CD4-positive, alpha-beta memory T cell (primary cell): ENCODE data around the gene FSIP1. TPM values are rescaled to one million over a fixed set of nuclear protein-coding genes. Genes with fewer than 3 reads are reported as not detected.

Experiments used
- CTCF ChIA-PET: fragments of 350-600 bp; sonication (Branson Sonifier 250); formaldehyde crosslinking; loops from one replicate; lab custom pipeline; 2021; ENCODE audit warnings: inconsistent platforms; ENCODE audit not compliant: partially characterized antibody; lab: Charles Lee
- POLR2A ChIA-PET: fragments of 350-600 bp; sonication (Branson Sonifier 250); formaldehyde crosslinking; loops from one replicate; lab custom pipeline; 2021; ENCODE audit not compliant: partially characterized antibody; lab: Charles Lee
- DNase-seq, 5 donors: peaks; one replicate each; pipeline versions ENCODE4 v3.0.0 to v3.0.0-alpha.2; 2020 to 2022; ENCODE audit warnings: mixed read lengths in 1 of 5
- H3K27ac ChIP-seq: one replicate; pipeline ENCODE4 v1.7.0; 2013; ENCODE audit warnings: low read depth, low read length
- H3K27me3 ChIP-seq: 2 replicates; pipeline ENCODE4 v1.7.0; 2013; ENCODE audit warnings: mild to moderate bottlenecking, low read length, moderate library complexity; ENCODE audit not compliant: insufficient read depth
- H3K36me3 ChIP-seq: 2 replicates; pipeline ENCODE4 v1.7.0; 2013; ENCODE audit warnings: mild to moderate bottlenecking, low read length, moderate library complexity; ENCODE audit not compliant: insufficient read depth
- H3K4me1 ChIP-seq: 2 replicates; pipeline ENCODE4 v1.7.0; 2013; ENCODE audit warnings: mild to moderate bottlenecking, low read length, moderate library complexity; ENCODE audit not compliant: insufficient read depth
- H3K4me3 ChIP-seq, 2 donors: one replicate each; pipeline ENCODE4 v1.7.0; 2013; ENCODE audit warnings: low read length in 2 of 2, mild to moderate bottlenecking in 1 of 2
- H3K9me3 ChIP-seq, 2 donors: one replicate each; pipeline ENCODE4 v1.7.0; 2013; ENCODE audit warnings: low read length in 2 of 2, control low read depth in 1 of 2; ENCODE audit not compliant: control insufficient read depth in 1 of 2
- H3K27ac Mint-ChIP-seq, 7 donors: one replicate each; pipeline ENCODE4 v1.8.0; 2020 to 2021; ENCODE audit warnings: mixed read lengths in 7 of 7, mild to moderate bottlenecking in 6 of 7, inconsistent platforms in 3 of 7, moderate library complexity in 3 of 7
- H3K27me3 Mint-ChIP-seq, 2 donors: one replicate each; pipeline ENCODE4 v1.8.0; 2020 to 2021; ENCODE audit warnings: mixed read lengths in 2 of 2
- H3K36me3 Mint-ChIP-seq, 2 donors: one replicate each; pipeline ENCODE4 v1.8.0; 2020 to 2021; ENCODE audit warnings: mixed read lengths in 2 of 2, inconsistent platforms in 1 of 2, mild to moderate bottlenecking in 1 of 2
- H3K4me1 Mint-ChIP-seq, 4 donors: one replicate each; pipeline ENCODE4 v1.8.0; 2020 to 2021; ENCODE audit warnings: mixed read lengths in 4 of 4, mild to moderate bottlenecking in 1 of 4
- H3K4me3 Mint-ChIP-seq, 8 donors: one replicate each; pipeline ENCODE4 v1.8.0; 2020 to 2021; ENCODE audit warnings: mixed read lengths in 8 of 8, mild to moderate bottlenecking in 7 of 8, moderate library complexity in 6 of 8, inconsistent platforms in 3 of 8
- H3K9me3 Mint-ChIP-seq, 8 donors: one replicate each; pipeline ENCODE4 v1.8.0; 2020 to 2021; ENCODE audit warnings: mixed read lengths in 8 of 8, mild to moderate bottlenecking in 5 of 8, inconsistent platforms in 3 of 8, moderate library complexity in 1 of 8
- intact Hi-C: fragments of 100-400 bp; cut with micrococcal nuclease; formaldehyde crosslinking; loops from one replicate; pipeline ENCODE4 v1.15.1; 2023
- polyA plus RNA-seq, 2 donors: library from polyadenylated mRNA; unstranded; fragments of 300-500 nt; fragmentation: Illumina TruSeq; gene quantifications; one replicate each; pipeline ENCODE4 v1.2.3, GENCODE V29; 2021
- total RNA-seq, 2 experiments: library from RNA; stranded (reverse); gene quantifications; one replicate each; pipeline ENCODE4 v1.2.3, GENCODE V29; 2021

The FSIP1 gene
- total and polyA plus RNA-seq, 4 experiments from 2014 or later, result 0.47 to 1.6 (median 1.1) TPM

GRCh38 chr15:39783244-39783820 is 691 bp upstream of the FSIP1 start:
- Mint-ChIP-seq H3K4me1 (peaks cover 28 to 55% (median 44%) of the 10 kb centered on the region in 4 donors), H3K27me3 (no peaks in the 10 kb centered on the region), H3K27ac (peak overlapping the region; percentile 83 to 97 (median 93)), H3K4me3 (peak overlapping the region; percentile 88 to 98 (median 96)), H3K9me3 (no peaks in the 10 kb centered on the region), H3K36me3 (peaks cover 0 to 25% of the 10 kb centered on the region in 2 donors)
- no peaks in the 10 kb centered on the region for H3K9me3 ChIP-seq
- CTCF ChIA-PET, result interaction anchor here (0.7 to 2.0 kb wide), 7 partner anchors 8 to 491 kb away, joined by 3 to 6 read pairs (median 3); no protein-coding TSS in a partner anchor
- no peaks in the 10 kb centered on the region for H3K27me3 ChIP-seq
- POLR2A ChIA-PET, result interaction anchor here (0.7 to 2.8 kb wide), 11 partner anchors 9 to 1329 kb away, joined by 3 to 22 read pairs (median 6); partner anchors contain the start of genes FAM98B, PLCB2 and THBS1
- peak overlapping the region; percentile 60 for H3K27ac ChIP-seq
- H3K4me3 ChIP-seq, result peak overlapping the region; percentile 97 to 100
- DNase-seq, result peak in 2 of 5 donors; percentile 19 to 21
- peaks cover 38% of the 10 kb centered on the region for H3K4me1 ChIP-seq
- H3K36me3 ChIP-seq, result no peaks in the 10 kb centered on the region
- intact Hi-C loops, result loop anchor here (2.0 to 10.0 kb wide), 4 partner anchors 149 to 1329 kb away; partner anchors contain the start of genes BMF, EIF2AK4 and FAM98B

- peak overlapping the region in 1 of 2 donors; percentile 97 for H3K4me3 ChIP-seq
- H3K27me3 ChIP-seq, result no peaks in the 10 kb centered on the region
These were observed 706 bp downstream of the FSIP1 start for GRCh38 chr15:39781967-39782302.

DNA sequence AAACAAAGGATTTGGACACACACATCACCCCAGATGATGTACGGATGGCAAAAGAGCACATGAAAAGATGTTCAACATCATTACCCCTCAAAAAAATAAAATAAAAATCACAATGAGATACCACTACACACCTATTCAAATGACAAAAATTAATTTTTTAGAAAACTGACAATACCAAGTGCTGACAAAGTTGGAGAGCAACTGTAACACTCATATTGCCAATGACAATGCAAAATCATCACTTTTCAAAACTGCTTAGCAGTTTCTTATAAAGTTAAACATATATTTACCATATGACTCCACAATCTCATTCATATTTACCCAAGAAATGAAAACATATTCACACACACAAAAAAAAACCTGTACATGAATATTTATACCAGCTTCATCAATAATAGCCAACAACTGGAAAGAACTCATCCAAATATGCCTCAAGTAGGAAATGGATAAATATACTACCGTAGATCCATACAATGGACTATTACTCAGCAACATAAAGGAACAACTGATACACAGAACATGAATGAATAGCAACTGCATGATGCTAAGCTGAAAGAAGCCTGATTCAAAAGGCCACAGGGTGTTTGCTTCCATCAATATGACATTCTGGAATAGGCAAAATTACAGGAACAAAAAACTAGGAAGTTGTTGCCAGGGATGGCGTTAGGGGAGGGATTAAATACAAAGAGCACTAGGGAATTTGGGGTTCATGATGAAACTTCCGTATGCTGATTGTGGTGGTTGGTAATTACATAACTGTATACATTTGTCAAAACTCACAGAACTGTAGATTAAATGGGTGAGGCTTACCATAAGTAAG is 1.3 kb downstream of the FSIP1 start:
- intact Hi-C loops, result loop anchor here (5.0 to 10.0 kb wide), 2 partner anchors 151 to 1327 kb away; partner anchors contain the start of genes EIF2AK4 and FAM98B
- H3K4me1 ChIP-seq, result peaks cover 33% of the 10 kb centered on the region
- H3K36me3 ChIP-seq, result no peaks in the 10 kb centered on the region
- Mint-ChIP-seq H3K27ac (peak overlapping the region; percentile 63 to 97 (median 90)), H3K27me3 (no peaks in the 10 kb centered on the region), H3K4me1 (peaks cover 25 to 51% (median 40%) of the 10 kb centered on the region in 4 donors), H3K36me3 (peaks cover 0 to 22% of the 10 kb centered on the region in 2 donors), H3K9me3 (no peaks in the 10 kb centered on the region), H3K4me3 (peak overlapping the region in 7 of 8 donors; percentile 37 to 97 (median 71))
- no peaks in the 10 kb centered on the region for H3K27me3 ChIP-seq
- peak overlapping the region in 1 of 2 donors; percentile 97 for H3K4me3 ChIP-seq
- H3K9me3 ChIP-seq, result no peaks in the 10 kb centered on the region
- CTCF ChIA-PET, result no interaction called here
- DNase-seq, result no peak
- POLR2A ChIA-PET, result interaction anchor here (1.3 to 2.8 kb wide), 6 partner anchors 8 to 1327 kb away, joined by 3 to 22 read pairs (median 8); partner anchors contain the start of genes FAM98B and SRP14
- peak overlapping the region; percentile 60 for H3K27ac ChIP-seq

More at GRCh38 chr15:39781967-39782302, 706 bp downstream of the FSIP1 start:
- peaks cover 0 to 25% of the 10 kb centered on the region in 2 donors for H3K36me3 Mint-ChIP-seq
- ChIA-PET POLR2A (interaction anchor here (1.0 to 2.8 kb wide), 10 partner anchors 7 to 1328 kb away, joined by 3 to 22 read pairs (median 6); partner anchors contain the start of genes BMF, FAM98B, PLCB2 and SRP14), CTCF (interaction anchor here (1.0 to 2.0 kb wide), 3 partner anchors 7 to 1082 kb away, joined by 5 to 6 read pairs (median 5); no protein-coding TSS in a partner anchor)
- no peak for DNase-seq
- Histone ChIP-seq H3K4me1 (peaks cover 38% of the 10 kb centered on the region), H3K9me3 (no peaks in the 10 kb centered on the region), H3K36me3 (no peaks in the 10 kb centered on the region), H3K27ac (peak overlapping the region; percentile 60)
- H3K4me3 Mint-ChIP-seq, result peak overlapping the region; percentile 88 to 98 (median 96)
- no peaks in the 10 kb centered on the region for H3K9me3 Mint-ChIP-seq
- H3K4me1 Mint-ChIP-seq, result peaks cover 28 to 55% (median 44%) of the 10 kb centered on the region in 4 donors
- H3K27me3 Mint-ChIP-seq, result no peaks in the 10 kb centered on the region
- H3K27ac Mint-ChIP-seq, result peak overlapping the region; percentile 83 to 97 (median 93)
- intact Hi-C loops, result loop anchor here (1.0 to 10.0 kb wide), 5 partner anchors 150 to 1327 kb away; partner anchors contain the start of genes BMF, EIF2AK4, FAM98B and SRP14

DNA sequence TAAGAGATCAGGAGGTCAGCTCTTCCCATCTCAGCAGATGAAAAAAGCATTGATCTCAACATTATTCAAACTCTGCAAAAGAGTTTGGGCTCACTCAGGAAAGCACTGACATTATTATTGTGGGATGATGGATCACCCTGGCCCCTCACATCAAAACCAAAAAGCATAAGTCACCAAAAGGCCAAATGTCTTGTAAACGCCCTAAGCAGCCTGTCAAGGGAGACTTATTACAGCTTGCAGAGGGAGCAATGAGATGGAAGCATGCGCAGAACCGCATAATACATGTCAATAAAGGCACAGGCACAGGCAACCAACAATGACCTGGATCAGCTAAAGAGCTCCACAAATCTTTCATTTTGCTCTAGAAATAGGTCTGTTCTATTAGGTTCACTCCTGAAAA is 4.6 kb downstream of the FSIP1 start:
- H3K27me3 Mint-ChIP-seq, result peaks cover 0 to 1% of the 10 kb centered on the region in 2 donors
- no peaks in the 10 kb centered on the region for H3K36me3 ChIP-seq
- peaks cover 10 to 37% (median 28%) of the 10 kb centered on the region in 4 donors for H3K4me1 Mint-ChIP-seq
- no peaks in the 10 kb centered on the region for H3K9me3 Mint-ChIP-seq
- no peak overlapping the region for H3K27ac Mint-ChIP-seq
- ChIA-PET POLR2A (no interaction called here), CTCF (no interaction called here)
- intact Hi-C loops, result no loop called here
- peaks cover 0 to 10% of the 10 kb centered on the region in 2 donors for H3K36me3 Mint-ChIP-seq
- peaks cover 23% of the 10 kb centered on the region for H3K4me1 ChIP-seq
- H3K27ac ChIP-seq, result no peak overlapping the region
- H3K9me3 ChIP-seq, result no peaks in the 10 kb centered on the region
- H3K27me3 ChIP-seq, result no peaks in the 10 kb centered on the region
- H3K4me3 ChIP-seq, result no peak overlapping the region
- no peak overlapping the region for H3K4me3 Mint-ChIP-seq
- DNase-seq, result no peak

GRCh38 chr15:39777496-39777895 is 5.1 kb downstream of the FSIP1 start:
- Histone ChIP-seq H3K4me3 (no peak overlapping the region), H3K27me3 (no peaks in the 10 kb centered on the region), H3K4me1 (peaks cover 23% of the 10 kb centered on the region), H3K27ac (no peak overlapping the region), H3K9me3 (no peaks in the 10 kb centered on the region), H3K36me3 (no peaks in the 10 kb centered on the region)
- H3K36me3 Mint-ChIP-seq, result peaks cover 0 to 4% of the 10 kb centered on the region in 2 donors
- H3K27ac Mint-ChIP-seq, result no peak overlapping the region
- no peak overlapping the region for H3K4me3 Mint-ChIP-seq
- CTCF ChIA-PET, result no interaction called here
- H3K9me3 Mint-ChIP-seq, result no peaks in the 10 kb centered on the region
- peaks cover 10 to 31% (median 27%) of the 10 kb centered on the region in 4 donors for H3K4me1 Mint-ChIP-seq
- POLR2A ChIA-PET, result no interaction called here
- no peak for DNase-seq
- H3K27me3 Mint-ChIP-seq, result peaks cover 0 to 1% of the 10 kb centered on the region in 2 donors
- intact Hi-C loops, result no loop called here

- DNase-seq, result no peak
- intact Hi-C loops, result no loop called here
- peaks cover 15% of the 10 kb centered on the region for H3K4me1 ChIP-seq
- H3K27me3 Mint-ChIP-seq, result peaks cover 0 to 1% of the 10 kb centered on the region in 2 donors
- H3K36me3 Mint-ChIP-seq, result no peaks in the 10 kb centered on the region
- POLR2A ChIA-PET, result interaction anchor here (0.7 kb wide), 1 partner anchor 8 kb away, joined by 3 read pairs; no protein-coding TSS in a partner anchor
- H3K36me3 ChIP-seq, result no peaks in the 10 kb centered on the region
- no peaks in the 10 kb centered on the region for H3K9me3 Mint-ChIP-seq
- H3K27me3 ChIP-seq, result no peaks in the 10 kb centered on the region
- H3K9me3 ChIP-seq, result no peaks in the 10 kb centered on the region
- H3K4me1 Mint-ChIP-seq, result peaks cover 9 to 24% (median 17%) of the 10 kb centered on the region in 4 donors
- H3K4me3 ChIP-seq, result no peak overlapping the region
- H3K4me3 Mint-ChIP-seq, result no peak overlapping the region
- no peak overlapping the region for H3K27ac Mint-ChIP-seq
- no peak overlapping the region for H3K27ac ChIP-seq
- CTCF ChIA-PET, result interaction anchor here (1.6 kb wide), 1 partner anchor 329 kb away, joined by 4 read pairs; no protein-coding TSS in a partner anchor
These were observed 6.6 kb downstream of the FSIP1 start for GRCh38 chr15:39776068-39776467.
